B cell (primary cell): Measurements from ENCODE around the gene CLEC4M.

Experiments
- EZH2 ChIP-seq: IDR thresholded peaks from 2 replicates; pipeline ENCODE4 v1.6.1; 2012; ENCODE audit warnings: borderline replicate concordance, low read depth, mild to moderate bottlenecking, moderate library complexity, low read length; ENCODE audit not compliant: insufficient read depth, poor library complexity, severe bottlenecking
- TF ChIP-seq, protein P1 (sequence below): fragments of 200-600 bp; IDR thresholded peaks from one replicate; pipeline ENCODE4 v1.8.0; 2022; ENCODE audit warnings: antibody characterized with exemption, mild to moderate bottlenecking

DNA sequence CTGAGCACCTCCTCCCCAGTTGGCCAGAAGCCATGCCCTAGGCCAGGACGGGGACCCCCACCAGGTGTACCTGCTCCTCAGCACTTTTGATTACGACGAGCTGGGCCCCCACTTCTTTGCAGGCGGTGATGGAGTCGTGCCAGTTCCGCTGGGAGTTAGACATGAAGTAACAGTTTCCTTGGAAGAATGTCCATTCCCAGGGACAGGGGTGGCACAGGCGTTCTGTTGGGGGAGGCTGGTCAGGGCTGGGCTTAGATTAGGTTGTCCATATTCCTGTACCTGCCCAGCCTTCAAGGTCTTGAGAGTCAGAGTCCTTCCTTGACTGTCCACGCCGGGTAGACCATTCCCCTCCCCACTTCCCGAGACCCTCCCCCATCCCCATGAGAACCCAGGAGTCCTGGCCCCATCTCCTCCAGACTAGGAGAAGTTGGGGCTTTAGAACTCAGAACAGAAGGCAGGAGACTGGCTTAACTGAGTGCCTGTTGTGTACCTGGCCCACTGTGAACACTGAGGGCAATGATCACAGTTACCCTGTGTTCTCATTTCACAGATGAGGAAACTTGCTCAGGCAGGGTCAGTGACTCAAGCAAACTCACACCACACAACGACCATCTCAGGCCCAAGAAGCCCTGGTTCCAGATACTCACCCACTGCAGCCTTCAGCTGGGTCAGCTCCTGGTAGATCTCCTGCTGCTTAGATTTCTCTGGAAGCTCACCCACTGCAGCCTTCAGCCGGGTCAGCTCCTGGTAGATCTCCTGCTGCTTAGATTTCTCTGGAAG is 18.0 kb upstream of the CLEC4M start:
- TF ChIP-seq EZH2 = no peak
- TF ChIP-seq, protein P1, sequence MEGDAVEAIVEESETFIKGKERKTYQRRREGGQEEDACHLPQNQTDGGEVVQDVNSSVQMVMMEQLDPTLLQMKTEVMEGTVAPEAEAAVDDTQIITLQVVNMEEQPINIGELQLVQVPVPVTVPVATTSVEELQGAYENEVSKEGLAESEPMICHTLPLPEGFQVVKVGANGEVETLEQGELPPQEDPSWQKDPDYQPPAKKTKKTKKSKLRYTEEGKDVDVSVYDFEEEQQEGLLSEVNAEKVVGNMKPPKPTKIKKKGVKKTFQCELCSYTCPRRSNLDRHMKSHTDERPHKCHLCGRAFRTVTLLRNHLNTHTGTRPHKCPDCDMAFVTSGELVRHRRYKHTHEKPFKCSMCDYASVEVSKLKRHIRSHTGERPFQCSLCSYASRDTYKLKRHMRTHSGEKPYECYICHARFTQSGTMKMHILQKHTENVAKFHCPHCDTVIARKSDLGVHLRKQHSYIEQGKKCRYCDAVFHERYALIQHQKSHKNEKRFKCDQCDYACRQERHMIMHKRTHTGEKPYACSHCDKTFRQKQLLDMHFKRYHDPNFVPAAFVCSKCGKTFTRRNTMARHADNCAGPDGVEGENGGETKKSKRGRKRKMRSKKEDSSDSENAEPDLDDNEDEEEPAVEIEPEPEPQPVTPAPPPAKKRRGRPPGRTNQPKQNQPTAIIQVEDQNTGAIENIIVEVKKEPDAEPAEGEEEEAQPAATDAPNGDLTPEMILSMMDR = no peak
